OCI-LY3 (cell line): ENCODE results near the gene GOLPH3L.
"Not testable (repeated sequence)": the region's sequence is repeated elsewhere in the genome, so short reads cannot be mapped to it uniquely, and the experiment has no call there.

Experiments
- H2AFZ ChIP-seq: fragments of 200-600, 300-600 bp; shearing (Covaris generic); 2 replicates; pipeline ENCODE4 v1.6.0; 2014; ENCODE audit warnings: antibody characterized with exemption, low read depth, low read length
- H3K27ac ChIP-seq: fragments of 200-600, 300-600 bp; sonication (generic); 2 replicates; pipeline ENCODE4 v1.5.1; 2014; ENCODE audit warnings: mild to moderate bottlenecking, low read length, moderate library complexity, mixed read lengths
- H3K27me3 ChIP-seq: fragments of 200-600, 300-600 bp; sonication (generic); 2 replicates; pipeline ENCODE4 v1.6.1; 2014; ENCODE audit warnings: low read depth, low read length, mixed read lengths
- H3K36me3 ChIP-seq: fragments of 200-600, 300-600 bp; sonication (generic); replicated peaks from 2 replicates; pipeline ENCODE3; 2014; ENCODE audit warnings: low read depth, low read length, mixed read lengths
- H3K4me1 ChIP-seq: fragments of 300-600, 200-600 bp; sonication (generic); 2 replicates; pipeline ENCODE4 v1.6.1; 2014; ENCODE audit warnings: low read length, mixed read lengths
- H3K4me2 ChIP-seq: fragments of 200-600, 300-600 bp; sonication (generic); 2 replicates; pipeline ENCODE4 v1.6.1; 2014; ENCODE audit warnings: low read length, mixed read lengths
- H3K4me3 ChIP-seq: fragments of 300-600, 200-600 bp; sonication (generic); 2 replicates; pipeline ENCODE4 v1.5.1; 2014; ENCODE audit warnings: antibody characterized with exemption, mild to moderate bottlenecking, low read length, moderate library complexity
- H3K79me2 ChIP-seq: fragments of 300-600, 200-600 bp; shearing (Covaris generic); 2 replicates; pipeline ENCODE4 v1.6.1; 2014; ENCODE audit warnings: mild to moderate bottlenecking, low read length, mixed read lengths
- H3K9ac ChIP-seq: fragments of 300-600, 200-600 bp; shearing (Covaris generic); 2 replicates; pipeline ENCODE4 v1.6.0; 2014; ENCODE audit warnings: mild to moderate bottlenecking, low read length, moderate library complexity
- H3K9me3 ChIP-seq: fragments of 200-600, 300-600 bp; shearing (Covaris generic); 2 replicates; pipeline ENCODE4 v1.6.1; 2014; ENCODE audit warnings: low read length, mixed read lengths; ENCODE audit not compliant: insufficient read depth
- H4K20me1 ChIP-seq: fragments of 200-600, 300-600 bp; sonication (generic); 2 replicates; pipeline ENCODE4 v1.6.1; 2016; ENCODE audit warnings: low read length, mixed read lengths; ENCODE audit not compliant: insufficient read depth
- CTCF ChIP-seq: fragments of 200-600, 300-600 bp; sonication (generic); IDR thresholded peaks from 2 replicates; pipeline ENCODE4 v1.5.1; 2014; ENCODE audit warnings: antibody characterized with exemption, low read length, low read depth
- EZH2phosphoT487 ChIP-seq: fragments of 200-600 bp; shearing (Covaris generic); IDR thresholded peaks from 2 replicates; pipeline ENCODE4 v1.6.1; 2018; ENCODE audit warnings: antibody characterized with exemption, mixed run types, low read depth

Gene GOLPH3L

GRCh38 chr1:150720098-150720497 lies 23.1 kb upstream of the GOLPH3L start:
- H2AFZ ChIP-seq = no peak overlapping the region
- no peak overlapping the region for H3K4me3 ChIP-seq
- no peak overlapping the region for H3K4me2 ChIP-seq
- H4K20me1 ChIP-seq = no peaks in the 10 kb centered on the region
- no peak overlapping the region for H3K9ac ChIP-seq
- no peaks in the 10 kb centered on the region for H3K79me2 ChIP-seq
- H3K9me3 ChIP-seq = no peaks in the 10 kb centered on the region
- H3K27ac ChIP-seq = no peak overlapping the region
- no peaks in the 10 kb centered on the region for H3K4me1 ChIP-seq
- H3K27me3 ChIP-seq = no peaks in the 10 kb centered on the region
- TF ChIP-seq EZH2phosphoT487 (no peak), CTCF (no peak)
- no peaks in the 10 kb centered on the region for H3K36me3 ChIP-seq

- H3K79me2 ChIP-seq = no peaks in the 10 kb centered on the region
- no peak for TF ChIP-seq CTCF
- no peak for TF ChIP-seq EZH2phosphoT487
- H3K9ac ChIP-seq = no peak overlapping the region
- no peaks in the 10 kb centered on the region for H3K9me3 ChIP-seq
- H4K20me1 ChIP-seq = no peaks in the 10 kb centered on the region
- H3K4me1 ChIP-seq = no peaks in the 10 kb centered on the region
- H3K36me3 ChIP-seq = no peaks in the 10 kb centered on the region
- H3K4me2 ChIP-seq = no peak overlapping the region
- H2AFZ ChIP-seq = no peak overlapping the region
- no peaks in the 10 kb centered on the region for H3K27me3 ChIP-seq
- no peak overlapping the region for H3K27ac ChIP-seq
- H3K4me3 ChIP-seq = no peak overlapping the region
Measured at GRCh38 chr1:150718225-150718891, 21.4 kb upstream of the GOLPH3L start.

GRCh38 chr1:150709031-150709430 lies 12.1 kb upstream of the GOLPH3L start:
- not testable (repeated sequence) for H3K9me3 ChIP-seq, H3K4me3 ChIP-seq, H3K9ac ChIP-seq, H3K36me3 ChIP-seq, H3K27ac ChIP-seq, H3K79me2 ChIP-seq, H4K20me1 ChIP-seq, H2AFZ ChIP-seq
- peaks cover 14% of the 10 kb centered on the region for H3K4me1 ChIP-seq
- H3K4me2 ChIP-seq = peak overlapping the region; percentile 52
- 0 out of 2 replicates have a peak, but pooled peaks have one; percentile 4 for TF ChIP-seq EZH2phosphoT487
- H3K27me3 ChIP-seq = peaks cover 65% of the 10 kb centered on the region

GRCh38 chr1:150708595-150708994 lies 11.6 kb upstream of the GOLPH3L start:
- TF ChIP-seq EZH2phosphoT487 (0 out of 2 replicates have a peak, but pooled peaks have one; percentile 37), CTCF (no peak)
- Histone ChIP-seq H3K4me1 (peaks cover 15% of the 10 kb centered on the region), H4K20me1 (peaks cover 4% of the 10 kb centered on the region), H3K9me3 (no peaks in the 10 kb centered on the region), H2AFZ (no peak overlapping the region), H3K36me3 (no peaks in the 10 kb centered on the region), H3K4me2 (peak overlapping the region; percentile 52), H3K79me2 (no peaks in the 10 kb centered on the region), H3K9ac (no peak overlapping the region), H3K27me3 (peaks cover 69% of the 10 kb centered on the region), H3K27ac (no peak overlapping the region), H3K4me3 (no peak overlapping the region)
